DMS114 treated with DMSO at 0.1 percent for 48 hours (cell line): Measurements from ENCODE around the gene BLNK.

Experiments used
- DNase-seq: peaks from one replicate; lab custom pipeline; 2025; ENCODE audit not compliant: unreplicated experiment; lab: John Stamatoyannopoulos, UW

Gene BLNK

DNA sequence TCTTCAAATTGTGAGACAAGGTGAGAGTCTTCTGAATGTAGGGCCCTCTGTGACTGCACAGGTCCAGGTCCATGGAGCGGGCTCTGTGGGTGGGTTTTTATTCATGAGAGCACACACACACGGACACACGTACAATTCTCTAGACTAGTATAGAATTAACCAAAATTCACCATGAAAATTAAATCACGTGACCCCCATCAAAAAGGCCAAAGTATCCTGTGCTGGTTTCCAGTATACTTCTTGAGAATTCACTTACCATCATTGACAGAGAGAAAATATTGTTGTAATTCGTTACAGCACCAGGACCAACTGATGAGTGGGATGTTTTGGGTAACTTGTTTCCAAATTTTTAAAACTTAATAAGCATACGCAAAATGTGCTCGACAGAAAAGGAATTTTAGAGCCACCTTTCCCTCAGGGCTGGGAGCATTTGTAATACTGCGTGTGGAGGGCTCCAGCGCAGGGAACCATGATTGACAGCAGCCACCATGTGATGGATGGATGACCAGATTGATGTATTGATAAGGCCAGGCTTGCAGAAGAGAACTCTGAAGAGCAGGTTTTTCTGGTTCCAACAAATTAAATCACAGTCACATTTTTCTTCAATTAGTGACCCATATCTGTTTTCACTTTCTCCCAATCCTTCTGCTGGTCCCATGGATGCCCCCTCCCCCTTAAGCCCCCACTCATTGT lies 18.0 kb upstream of the BLNK start:
- no peak for DNase-seq

DNA sequence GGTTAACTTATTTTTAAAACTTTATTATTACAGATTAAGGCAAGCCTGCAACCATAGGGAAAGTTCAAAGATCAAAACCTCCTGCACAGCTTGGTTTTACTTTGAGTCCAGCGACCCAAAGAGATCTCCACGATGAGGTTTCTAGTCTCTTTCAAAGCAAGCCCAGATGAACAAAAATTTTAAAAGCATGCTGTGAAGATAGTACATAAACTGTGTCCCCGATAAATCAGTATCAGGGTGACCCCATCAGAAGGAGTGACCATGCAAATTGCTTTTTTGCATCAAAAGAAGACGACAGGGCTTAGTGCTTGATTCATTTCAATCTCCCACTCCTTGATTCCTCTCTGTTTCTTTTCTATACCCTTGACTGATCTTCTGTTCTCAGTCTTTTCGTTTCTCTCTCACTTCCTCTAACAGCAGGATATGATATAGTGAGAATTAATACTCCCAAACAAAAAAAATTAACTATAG lies 16.8 kb upstream of the BLNK start:
- no peak for DNase-seq

DNA sequence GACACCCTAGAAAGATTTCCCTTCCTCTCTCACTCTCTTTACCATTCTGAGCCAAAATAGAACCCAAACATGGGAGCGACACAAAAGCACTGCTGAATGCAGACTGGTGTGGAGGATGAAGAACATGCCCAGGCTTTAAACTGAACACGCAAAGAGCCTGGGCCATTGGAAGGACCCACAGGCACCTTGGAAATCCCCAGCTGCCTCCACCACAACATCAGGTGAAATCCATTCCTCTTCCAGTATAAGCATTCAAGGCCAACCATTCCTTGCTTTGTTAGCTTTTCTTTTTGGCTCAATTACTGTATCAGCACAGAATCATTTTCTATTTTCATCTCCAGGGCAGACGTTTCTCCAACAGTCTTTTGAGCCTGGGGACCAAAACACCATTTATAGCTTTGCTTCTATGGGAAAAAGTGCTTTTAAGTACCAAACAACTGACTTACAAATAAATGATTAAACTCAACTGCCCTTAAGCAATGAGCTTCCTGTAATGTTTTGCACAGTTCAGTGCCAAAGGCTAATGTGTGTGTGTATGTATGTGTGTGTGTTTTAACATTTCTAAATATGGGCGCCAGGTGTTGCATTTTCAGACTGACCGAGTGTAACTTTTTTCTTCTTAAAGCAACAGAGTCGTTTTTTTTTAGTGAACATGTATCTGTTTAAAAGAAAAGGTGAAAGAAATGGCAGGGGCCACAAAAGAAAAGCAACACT lies 16.2 kb upstream of the BLNK start:
- no peak for DNase-seq

DNA sequence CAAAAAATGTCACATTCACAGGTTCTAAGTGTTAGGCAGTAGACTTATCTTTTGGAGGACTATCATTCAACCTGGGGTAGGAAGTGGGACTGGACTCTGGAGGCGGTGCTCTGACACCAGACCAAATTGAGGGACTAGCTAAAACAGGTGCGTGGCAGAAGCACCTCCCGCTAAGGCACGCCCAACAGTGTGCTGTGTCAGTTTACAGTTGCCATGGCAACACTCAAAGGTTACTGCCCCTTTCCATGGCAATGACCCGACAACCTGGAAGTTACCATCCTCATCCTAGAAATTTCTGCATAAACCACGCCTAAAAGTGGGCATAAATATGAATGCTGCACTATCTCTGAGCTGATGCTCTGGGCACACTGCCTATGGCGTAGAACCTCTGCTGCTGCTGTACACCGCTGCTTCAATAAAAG lies 14.0 kb upstream of the BLNK start:
- no peak for DNase-seq

DNA sequence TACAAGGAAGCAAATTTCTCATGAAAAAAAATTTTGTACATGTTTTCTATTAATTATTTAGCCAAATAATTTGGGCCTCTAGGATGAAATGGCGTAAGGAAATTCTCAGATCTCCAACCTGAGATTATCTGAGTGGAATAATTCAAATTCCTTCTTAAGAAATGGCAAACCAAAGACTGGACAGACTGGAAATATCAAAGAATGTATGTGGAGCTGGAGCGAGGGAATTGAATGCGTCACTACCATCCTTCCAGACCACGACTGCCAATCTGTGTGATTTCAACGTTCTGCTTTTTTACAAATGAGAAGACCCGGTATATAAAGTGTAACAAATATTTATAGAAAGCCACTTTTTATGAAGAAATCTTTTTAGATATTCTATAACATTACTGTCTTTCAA lies 12.4 kb upstream of the BLNK start:
- DNase-seq, result no peak

DNA sequence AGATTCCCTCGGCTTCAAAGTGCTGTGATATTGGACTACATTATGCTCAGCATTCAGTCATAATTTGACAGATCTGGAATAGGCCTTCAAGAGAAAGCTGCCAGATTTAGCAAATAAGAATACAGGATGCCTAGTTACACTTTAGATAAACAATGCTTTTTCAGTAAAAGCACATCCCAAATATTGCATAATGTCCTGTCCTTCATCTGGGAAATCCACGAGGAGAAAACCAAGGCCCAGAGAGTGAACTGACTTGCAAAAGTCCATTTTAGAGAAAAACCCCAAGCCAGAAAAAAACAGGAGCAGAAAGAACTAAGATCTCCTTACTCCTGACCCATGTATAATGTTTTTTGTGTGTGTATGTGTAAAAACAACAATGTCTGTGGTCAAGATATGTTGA lies 12.0 kb upstream of the BLNK start:
- DNase-seq, result no peak

DNA sequence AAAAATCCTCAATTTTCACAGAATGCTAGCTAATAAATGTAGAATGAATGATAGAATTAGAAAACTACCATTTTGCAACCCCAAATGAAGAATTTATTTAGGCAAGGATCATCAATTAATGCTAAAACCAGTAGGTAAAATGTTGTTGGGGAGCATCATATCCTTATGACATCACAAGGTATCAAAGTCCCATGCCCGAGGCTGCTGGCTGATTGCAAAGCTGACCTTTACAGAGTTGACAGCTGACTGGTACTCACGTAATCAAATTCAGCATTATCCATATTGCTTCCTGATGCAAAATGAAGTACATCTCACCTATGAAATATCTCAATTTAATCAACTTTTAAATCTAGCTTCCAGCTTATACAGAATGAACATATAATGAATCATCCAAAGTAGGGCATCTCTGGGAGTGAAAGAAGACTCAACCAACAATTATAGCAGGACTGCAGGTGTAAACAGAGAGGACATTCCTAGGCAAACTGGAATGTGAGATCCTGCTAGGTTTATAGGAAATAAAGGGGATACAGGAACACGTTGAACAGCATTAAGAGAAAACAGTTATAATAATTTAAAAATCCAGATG lies 10.2 kb upstream of the BLNK start:
- DNase-seq, result no peak

DNA sequence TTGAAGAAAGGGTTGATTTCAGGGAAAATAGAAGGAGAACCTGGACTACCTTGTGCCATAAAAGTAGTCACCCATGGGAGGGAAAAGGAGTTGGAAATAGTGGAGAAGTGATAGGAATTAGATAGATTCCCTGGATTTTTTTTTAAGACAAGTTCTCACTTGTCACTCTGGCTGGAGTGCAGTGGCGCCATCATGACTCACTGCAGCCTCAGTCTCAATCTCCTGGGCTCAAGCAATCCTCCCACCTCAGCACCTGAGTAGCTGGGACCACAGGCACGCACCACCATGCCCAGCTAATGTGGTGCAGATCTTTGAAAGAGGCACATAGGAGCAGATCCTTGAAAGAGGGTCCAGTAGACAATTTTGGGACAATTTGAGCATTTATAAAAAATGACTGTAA lies 9.5 kb upstream of the BLNK start:
- no peak for DNase-seq

DNA sequence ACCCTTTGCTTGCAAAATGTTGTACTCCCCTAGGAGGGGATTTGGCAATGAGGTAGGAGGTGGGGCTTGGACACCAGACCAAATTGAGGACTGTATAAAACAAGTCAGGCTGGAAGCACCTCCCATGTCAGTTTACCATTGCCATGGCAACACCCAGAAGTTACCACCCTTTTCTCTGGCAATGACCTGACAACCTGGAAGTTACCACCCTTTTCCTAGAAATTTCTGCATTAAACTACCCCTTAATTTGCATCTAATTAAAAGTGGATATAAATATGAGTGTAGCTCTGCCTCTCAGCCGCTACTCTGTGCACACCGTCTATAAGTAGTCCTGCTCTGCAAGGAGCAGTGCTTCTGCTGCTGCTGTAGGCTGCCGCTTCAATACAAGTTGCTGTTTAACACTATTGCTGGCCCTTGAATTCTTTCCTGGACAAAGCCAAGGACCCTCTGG lies 7.8 kb upstream of the BLNK start:
- DNase-seq, result no peak

DNA sequence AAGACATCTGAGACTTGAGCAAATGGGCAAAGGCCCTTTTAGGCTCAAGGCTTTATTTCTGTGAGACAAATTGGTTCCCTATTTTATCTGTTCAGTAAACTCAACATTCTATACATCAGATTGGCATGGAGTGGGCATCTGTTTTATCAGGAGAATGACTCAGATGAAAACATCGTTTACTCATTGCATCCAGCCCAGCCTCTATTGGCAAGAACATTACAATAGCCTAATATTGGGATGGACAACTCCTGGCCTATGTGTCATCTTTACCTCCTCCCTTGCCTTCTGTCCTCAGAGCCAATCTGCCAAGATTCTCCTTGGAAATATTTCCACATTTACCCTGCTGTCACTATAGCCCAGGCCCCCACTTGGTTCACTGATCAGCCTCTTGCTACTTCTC lies 5.5 kb upstream of the BLNK start:
- DNase-seq, result no peak

DNA sequence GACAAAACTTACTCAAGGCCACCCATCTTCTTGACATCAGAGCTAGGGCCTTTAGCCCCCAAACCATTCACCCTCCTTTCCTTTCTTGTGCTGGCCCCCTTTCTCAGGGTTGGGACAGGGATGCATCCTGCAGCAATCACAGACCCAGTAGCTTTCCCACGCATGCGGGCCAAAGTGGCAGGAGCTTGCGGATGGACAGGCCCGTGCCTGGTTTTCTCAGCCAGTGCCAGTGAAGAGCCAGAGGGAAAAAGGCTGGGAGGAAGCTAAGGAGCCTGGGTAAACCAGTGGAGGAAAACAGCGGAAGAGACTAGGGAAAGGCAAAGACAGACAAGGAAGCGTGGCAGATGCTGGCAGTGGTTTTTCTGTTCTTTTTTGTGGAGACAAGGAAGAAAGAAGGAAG lies 5.1 kb upstream of the BLNK start:
- DNase-seq, result no peak

DNA sequence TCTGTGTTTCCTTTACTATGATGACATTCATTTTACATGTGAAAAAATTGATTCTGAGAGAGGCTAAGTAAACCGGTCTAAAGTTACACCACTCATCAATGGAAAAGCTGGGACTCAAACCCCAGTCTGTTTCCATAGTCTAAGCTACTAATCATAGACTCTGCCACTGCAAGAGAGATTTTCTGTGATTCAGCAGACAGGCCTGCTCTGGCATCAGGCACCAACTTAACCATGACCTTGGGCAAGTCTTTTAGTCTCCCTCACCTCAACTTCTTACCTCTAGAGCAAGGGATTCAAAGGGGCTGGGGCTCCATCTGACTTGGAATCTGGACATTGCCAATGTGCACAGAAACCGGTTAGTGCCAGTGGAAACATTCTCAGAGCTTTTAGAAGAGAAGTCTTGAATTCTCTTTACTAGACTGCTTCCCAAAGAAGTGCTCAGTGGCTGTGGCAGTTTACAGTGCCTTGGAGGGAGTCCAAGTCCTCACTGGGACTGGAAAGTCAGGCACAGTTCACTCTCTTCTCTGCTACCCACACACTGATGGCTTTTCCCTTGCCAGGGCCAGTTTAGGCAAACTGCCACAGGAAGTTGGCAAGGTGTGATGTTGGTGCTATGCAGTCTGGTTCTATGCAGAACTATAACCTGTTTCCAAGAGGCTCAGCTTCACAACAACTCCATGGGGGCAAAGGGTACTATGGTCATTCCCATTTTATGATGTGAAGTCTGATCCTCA lies 4.5 kb upstream of the BLNK start:
- DNase-seq, result no peak

DNA sequence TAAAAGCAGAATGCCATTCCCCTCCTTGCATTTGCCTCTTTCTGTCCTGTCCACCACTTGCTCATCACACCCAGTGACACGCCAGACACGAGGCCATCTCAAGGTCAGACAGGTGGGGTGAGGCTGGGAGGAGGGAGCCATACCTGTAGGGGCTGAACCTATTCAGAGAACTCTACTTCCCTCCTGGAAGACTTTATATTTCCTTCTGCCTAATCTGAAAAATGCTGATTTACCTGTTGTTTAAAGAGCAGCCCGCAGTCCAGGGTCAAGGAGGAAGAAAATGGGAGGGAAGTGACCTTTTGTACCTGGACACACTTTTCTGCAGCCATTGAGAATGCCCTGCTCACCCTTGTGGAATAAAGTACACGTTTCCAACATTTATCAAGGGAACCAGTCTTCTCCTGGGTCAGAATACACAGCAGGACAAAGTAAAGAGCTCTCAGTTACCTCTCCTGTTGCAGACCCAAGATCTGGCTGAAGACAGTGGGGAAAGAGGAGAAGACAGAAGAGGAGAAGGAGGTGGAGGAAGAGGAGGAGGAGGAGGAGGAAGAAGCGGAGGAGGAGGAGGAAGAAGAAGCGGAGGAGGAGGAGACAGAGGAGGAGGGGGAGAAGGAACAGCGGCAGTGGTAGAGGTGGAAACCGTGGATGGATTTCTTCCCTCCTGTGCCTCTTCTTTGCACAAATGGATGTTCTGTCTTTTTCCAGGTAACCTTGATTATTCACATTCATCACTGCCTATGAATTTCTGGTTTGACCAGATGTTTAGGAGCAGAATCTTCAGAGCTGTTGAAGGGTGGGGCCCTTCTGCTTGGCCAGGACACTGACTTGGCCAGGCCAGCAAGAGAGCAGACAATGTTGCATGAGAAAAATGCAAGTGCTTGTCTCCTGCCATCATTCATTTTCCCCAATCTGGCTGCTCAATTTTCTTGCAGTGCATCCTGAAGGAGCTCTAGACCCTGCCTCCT lies 1.2 kb upstream of the BLNK start:
- DNase-seq, result no peak

DNA sequence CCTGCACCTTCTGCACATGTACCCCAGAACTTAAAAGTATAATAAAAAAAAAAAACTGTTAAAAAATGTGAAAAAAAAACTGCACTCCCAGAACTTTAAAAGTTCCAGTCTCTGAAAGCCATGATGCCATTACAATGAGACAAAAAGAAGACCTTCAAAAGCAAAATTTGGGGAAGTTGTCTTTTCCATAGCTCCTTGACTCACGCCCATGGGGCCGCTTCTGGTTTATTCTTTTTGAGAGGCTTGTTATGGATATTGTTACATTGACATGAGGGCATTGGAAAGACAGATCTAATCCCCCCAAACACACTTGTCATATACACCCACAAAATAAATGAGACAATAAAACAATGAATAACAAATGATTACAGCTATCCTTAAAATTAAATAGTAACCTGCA lies 798 bp downstream of the BLNK start:
- DNase-seq, result no peak

DNA sequence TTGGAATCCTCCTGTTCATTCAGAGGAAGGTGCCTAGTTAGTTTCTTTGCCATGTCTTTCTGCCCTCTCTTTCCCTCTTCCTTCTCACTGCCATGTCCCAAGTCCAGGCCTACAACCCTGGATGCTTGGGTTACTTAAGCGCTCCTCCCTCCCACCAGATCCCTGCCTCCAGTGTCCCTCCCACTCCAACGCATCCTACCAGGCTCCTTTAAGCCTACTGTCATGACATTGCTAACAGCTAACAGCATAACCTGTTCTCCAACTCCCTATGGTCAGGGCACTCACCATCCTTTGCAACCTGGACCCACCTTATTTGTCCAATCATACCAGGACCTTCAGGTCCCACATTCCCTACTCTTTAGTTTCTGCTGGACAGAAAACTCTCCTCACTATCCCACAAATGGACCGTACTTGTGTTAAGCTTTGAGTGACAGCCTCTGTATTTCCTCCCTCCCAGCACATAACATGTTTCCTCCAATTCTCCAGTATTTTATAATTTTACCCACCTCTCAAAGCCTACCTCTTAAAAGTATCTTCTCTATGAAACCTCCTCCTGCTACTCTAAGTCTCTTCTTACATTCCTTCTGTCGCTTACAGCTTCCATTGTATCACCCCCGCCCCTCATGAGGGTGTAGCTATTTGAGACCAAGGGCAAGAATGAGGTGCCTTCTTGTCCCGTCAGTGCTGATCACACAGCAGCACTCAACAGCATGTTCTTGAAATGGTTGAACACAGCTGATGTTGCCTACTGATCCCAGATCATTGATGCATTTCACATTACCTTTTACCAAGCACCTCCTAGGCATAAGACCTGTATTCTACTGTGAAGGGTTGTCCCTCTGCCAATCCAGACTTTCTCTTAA lies 1.7 kb downstream of the BLNK start:
- no peak for DNase-seq

DNA sequence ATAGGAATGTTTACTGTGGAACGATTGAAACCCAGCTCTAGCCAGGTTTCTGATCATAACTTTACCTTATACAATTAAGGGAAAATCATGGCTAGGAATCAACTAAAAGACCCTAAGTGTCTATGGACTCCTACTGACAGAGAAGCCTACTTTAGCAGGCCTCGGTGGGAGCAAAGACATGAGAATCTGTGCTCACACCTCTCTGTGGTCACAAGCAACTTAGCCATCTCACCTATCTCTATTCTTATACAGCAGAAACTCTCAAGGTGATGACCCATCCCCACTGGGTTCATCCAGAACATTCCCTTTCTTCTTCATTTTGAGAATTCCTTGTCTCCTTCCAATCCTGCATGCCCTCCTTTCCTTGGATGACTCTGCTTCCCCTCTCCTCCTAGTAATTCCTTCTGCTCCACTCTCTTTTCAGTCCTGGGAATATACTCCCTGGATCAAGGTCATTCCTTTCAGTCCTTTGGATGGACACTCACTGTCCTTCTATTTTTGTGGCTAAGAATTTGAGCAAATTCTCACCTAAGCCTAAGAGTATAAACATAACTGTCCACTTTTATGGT lies 2.9 kb downstream of the BLNK start:
- DNase-seq, result no peak

DNA sequence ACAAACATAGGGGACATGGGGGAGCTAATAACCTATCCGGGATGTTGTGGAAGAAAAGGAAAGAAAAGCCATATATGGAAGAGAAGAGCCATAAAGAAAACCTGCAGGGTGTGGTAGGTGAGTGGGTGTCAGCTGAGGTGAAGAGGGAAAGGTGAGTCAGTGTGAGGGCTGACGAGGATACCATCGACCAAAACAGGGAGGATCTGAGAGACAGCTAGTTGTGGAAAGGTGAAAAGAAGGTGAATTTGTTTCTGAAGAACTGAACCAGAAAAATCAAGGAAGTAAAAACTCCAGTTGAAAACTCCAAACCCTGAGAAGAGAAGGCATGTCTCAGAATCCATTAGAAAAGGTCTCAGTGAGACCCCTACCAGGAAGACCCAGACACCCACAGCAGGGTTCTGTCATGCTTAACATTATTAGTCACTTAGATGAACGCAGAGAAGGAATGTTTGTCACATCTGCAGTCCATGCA lies 4.1 kb downstream of the BLNK start:
- DNase-seq, result no peak

DNA sequence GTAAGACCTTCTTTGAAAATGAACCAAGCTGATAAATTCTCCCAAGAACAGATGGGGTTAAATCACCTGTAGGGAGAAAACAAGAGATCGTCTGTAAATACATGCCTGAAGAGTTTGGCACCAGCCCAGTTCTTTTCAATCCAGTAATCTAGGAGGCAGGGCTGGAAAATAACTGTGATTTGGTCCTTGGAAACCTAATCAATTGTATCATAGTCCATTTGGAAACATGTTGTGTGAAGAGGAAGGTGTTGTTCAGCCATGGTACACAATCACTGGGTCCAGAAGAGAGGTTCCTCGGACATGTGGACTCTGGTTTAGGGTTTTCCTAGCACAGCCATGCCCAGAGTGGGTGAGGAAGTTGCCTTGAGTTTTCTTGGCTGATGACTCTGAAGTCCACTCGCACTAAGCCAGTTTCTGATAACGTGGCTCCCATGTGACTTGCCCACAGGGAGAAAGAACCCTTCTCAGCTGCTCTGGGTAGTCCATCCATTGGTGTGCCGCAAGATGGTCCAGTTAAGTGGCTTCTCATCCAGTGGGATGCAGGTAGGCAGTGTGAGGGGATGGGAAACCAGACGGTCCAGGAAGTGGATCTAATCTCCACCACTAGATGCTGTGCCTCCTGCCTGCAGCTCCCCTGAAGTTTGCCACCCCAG lies 5.1 kb downstream of the BLNK start:
- no peak for DNase-seq

DNA sequence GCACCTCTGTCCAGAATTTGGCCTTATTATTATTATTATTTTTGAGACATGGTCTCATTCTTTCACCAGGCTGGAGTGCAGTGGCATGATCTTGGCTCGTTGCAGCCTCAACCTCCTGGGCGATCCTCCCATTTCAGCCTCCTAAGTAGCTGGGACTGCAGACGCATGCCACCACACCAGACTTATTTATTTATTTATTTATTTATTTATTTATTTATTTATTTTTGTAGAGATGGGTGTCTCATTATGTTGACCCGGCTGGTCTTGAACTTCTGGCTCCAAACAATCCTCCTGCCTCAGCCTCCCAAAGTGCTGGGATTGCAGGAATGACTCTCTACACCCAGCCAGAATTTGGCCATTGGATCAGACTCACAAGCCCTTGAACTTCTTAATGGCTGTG lies 6.4 kb downstream of the BLNK start:
- DNase-seq, result no peak
